ENCODE results near the gene SLAMF6.

GRCh38 chr1:160465123-160465522, 57.9 kb downstream of the SLAMF6 start:
- TF ChIP-seq CTCF (optimal IDR thresholded peaks at IDR 0.05 in 1 of 3, IDR thresholded peaks at IDR 0.05 in 1 of 3, conservative IDR thresholded peaks at IDR 0.05 in 1 of 3; ENCODE audit: extremely low read depth in 1 of 3, insufficient read depth in 2 of 3, low read length in 3 of 3) (no peak), EZH2 (IDR thresholded peaks at IDR 0.05; ENCODE audit: low read length) (no peak)

Measured in keratinocyte (primary cell).